ENCODE results near the gene DMRT3. TPM values are rescaled to one million over a fixed set of nuclear protein-coding genes. Genes with fewer than 3 reads are reported as not detected.
"Not testable (repeated sequence)": the region's sequence is repeated elsewhere in the genome, so short reads cannot be mapped to it uniquely, and the experiment has no call there.

Gene DMRT3
- total RNA-seq, 2 experiments from 2014 or later = not detected

- DNase-seq (no peak), ATAC-seq (ENCODE audit: low read depth) (no peak)
- no peaks in the 10 kb centered on the region for H3K9me3 Mint-ChIP-seq
- H3K4me3 Mint-ChIP-seq = peak overlapping the region; percentile 40
- H3K27ac Mint-ChIP-seq = no peak overlapping the region
- H3K36me3 Mint-ChIP-seq = no peaks in the 10 kb centered on the region
- H3K27me3 Mint-ChIP-seq = peaks cover 87% of the 10 kb centered on the region
- POLR2A ChIA-PET = no interaction called here
- H3K4me1 Mint-ChIP-seq = peaks cover 7% of the 10 kb centered on the region
Observed at GRCh38 chr9:974996-975739, 1.3 kb upstream of the DMRT3 start.

- H3K9me3 Mint-ChIP-seq = no peaks in the 10 kb centered on the region
- H3K36me3 Mint-ChIP-seq = no peaks in the 10 kb centered on the region
- POLR2A ChIA-PET = no interaction called here
- peaks cover 87% of the 10 kb centered on the region for H3K27me3 Mint-ChIP-seq
- DNase-seq (no peak), ATAC-seq (ENCODE audit: low read depth) (no peak)
- H3K4me3 Mint-ChIP-seq = peak overlapping the region; percentile 40
- peaks cover 5% of the 10 kb centered on the region for H3K4me1 Mint-ChIP-seq
- H3K27ac Mint-ChIP-seq = peak overlapping the region; percentile 69
Observed at GRCh38 chr9:975740-976257, 656 bp upstream of the DMRT3 start.

GRCh38 chr9:976943-977837 lies 735 bp downstream of the DMRT3 start:
- ATAC-seq (ENCODE audit: low read depth) = no peak
- Mint-ChIP-seq H3K36me3 (no peaks in the 10 kb centered on the region), H3K9me3 (no peaks in the 10 kb centered on the region), H3K27me3 (peaks cover 90% of the 10 kb centered on the region), H3K4me1 (peaks cover 5% of the 10 kb centered on the region), H3K27ac (no peak overlapping the region), H3K4me3 (no peak overlapping the region)
- DNase-seq = peak; percentile 42
- POLR2A ChIA-PET = no interaction called here

GRCh38 chr9:977838-978830 lies 1.7 kb downstream of the DMRT3 start:
- no peak overlapping the region for H3K27ac Mint-ChIP-seq
- no peak overlapping the region for H3K4me3 Mint-ChIP-seq
- no peaks in the 10 kb centered on the region for H3K9me3 Mint-ChIP-seq
- H3K27me3 Mint-ChIP-seq = peaks cover 90% of the 10 kb centered on the region
- POLR2A ChIA-PET = no interaction called here
- ATAC-seq (ENCODE audit: low read depth) (no peak), DNase-seq (no peak)
- H3K4me1 Mint-ChIP-seq = peaks cover 7% of the 10 kb centered on the region
- H3K36me3 Mint-ChIP-seq = no peaks in the 10 kb centered on the region

GRCh38 chr9:979983-980382 lies 3.5 kb downstream of the DMRT3 start:
- no peak for DNase-seq
- Mint-ChIP-seq H3K4me1 (peaks cover 5% of the 10 kb centered on the region), H3K36me3 (no peaks in the 10 kb centered on the region), H3K27me3 (peaks cover 88% of the 10 kb centered on the region), H3K4me3 (no peak overlapping the region), H3K27ac (no peak overlapping the region), H3K9me3 (no peaks in the 10 kb centered on the region)
- ATAC-seq (ENCODE audit: low read depth) = no peak
- POLR2A ChIA-PET = no interaction called here

- H3K4me1 Mint-ChIP-seq = peaks cover 4% of the 10 kb centered on the region
- POLR2A ChIA-PET = no interaction called here
- no peaks in the 10 kb centered on the region for H3K9me3 Mint-ChIP-seq
- H3K4me3 Mint-ChIP-seq = no peak overlapping the region
- peaks cover 86% of the 10 kb centered on the region for H3K27me3 Mint-ChIP-seq
- H3K27ac Mint-ChIP-seq = no peak overlapping the region
- H3K36me3 Mint-ChIP-seq = no peaks in the 10 kb centered on the region
- DNase-seq (no peak), ATAC-seq (ENCODE audit: low read depth) (no peak)
Observed at GRCh38 chr9:980640-981039, 4.2 kb downstream of the DMRT3 start.

- Mint-ChIP-seq H3K4me1 (peaks cover 2% of the 10 kb centered on the region), H3K27me3 (peaks cover 81% of the 10 kb centered on the region), H3K4me3 (no peak overlapping the region), H3K36me3 (no peaks in the 10 kb centered on the region), H3K9me3 (no peaks in the 10 kb centered on the region), H3K27ac (no peak overlapping the region)
- DNase-seq (no peak), ATAC-seq (ENCODE audit: low read depth) (no peak)
- POLR2A ChIA-PET = no interaction called here
Observed at GRCh38 chr9:981491-981898, 5.0 kb downstream of the DMRT3 start.

- Mint-ChIP-seq H3K4me3 (no peak overlapping the region), H3K9me3 (no peaks in the 10 kb centered on the region), H3K36me3 (no peaks in the 10 kb centered on the region), H3K27ac (no peak overlapping the region), H3K27me3 (peaks cover 81% of the 10 kb centered on the region), H3K4me1 (peaks cover 2% of the 10 kb centered on the region)
- POLR2A ChIA-PET = no interaction called here
- ATAC-seq (ENCODE audit: low read depth) (no peak), DNase-seq (no peak)
Observed at GRCh38 chr9:982394-983230, 6.2 kb downstream of the DMRT3 start.

- POLR2A ChIA-PET = no interaction called here
- no peak overlapping the region for H3K4me3 Mint-ChIP-seq
- H3K9me3 Mint-ChIP-seq = no peaks in the 10 kb centered on the region
Observed at GRCh38 chr9:994005-994404, 17.6 kb downstream of the DMRT3 start.

GRCh38 chr9:995192-995591 lies 18.7 kb downstream of the DMRT3 start:
- peaks cover 24% of the 10 kb centered on the region for H3K27me3 Mint-ChIP-seq
- no peaks in the 10 kb centered on the region for H3K36me3 Mint-ChIP-seq
- POLR2A ChIA-PET = no interaction called here
- ATAC-seq (ENCODE audit: low read depth) = no peak
- H3K4me3 Mint-ChIP-seq = no peak overlapping the region
- H3K27ac Mint-ChIP-seq = no peak overlapping the region
- no peaks in the 10 kb centered on the region for H3K9me3 Mint-ChIP-seq
- H3K4me1 Mint-ChIP-seq = peaks cover 7% of the 10 kb centered on the region
- DNase-seq = no peak

More at GRCh38 chr9:994005-994404, 17.6 kb downstream of the DMRT3 start:
- no peaks in the 10 kb centered on the region for H3K36me3 Mint-ChIP-seq
- peaks cover 30% of the 10 kb centered on the region for H3K27me3 Mint-ChIP-seq
- DNase-seq = no peak
- H3K4me1 Mint-ChIP-seq = peaks cover 7% of the 10 kb centered on the region
- no peak overlapping the region for H3K27ac Mint-ChIP-seq
- peak; percentile 50 for ATAC-seq (ENCODE audit: low read depth)

- no peaks in the 10 kb centered on the region for H3K9me3 Mint-ChIP-seq
- H3K4me3 Mint-ChIP-seq = no peak overlapping the region
- peaks cover 21% of the 10 kb centered on the region for H3K27me3 Mint-ChIP-seq
- H3K36me3 Mint-ChIP-seq = no peaks in the 10 kb centered on the region
- DNase-seq = no peak
- H3K27ac Mint-ChIP-seq = no peak overlapping the region
- ATAC-seq (ENCODE audit: low read depth) = no peak
- H3K4me1 Mint-ChIP-seq = peaks cover 7% of the 10 kb centered on the region
- POLR2A ChIA-PET = no interaction called here
Observed at GRCh38 chr9:995781-996180, 19.3 kb downstream of the DMRT3 start.

GRCh38 chr9:998299-999110 lies 22.1 kb downstream of the DMRT3 start:
- H3K27ac Mint-ChIP-seq; H3K36me3 Mint-ChIP-seq; POLR2A ChIA-PET; H3K9me3 Mint-ChIP-seq; H3K4me1 Mint-ChIP-seq; H3K27me3 Mint-ChIP-seq; ATAC-seq (ENCODE audit: low read depth); DNase-seq; H3K4me3 Mint-ChIP-seq: not testable (repeated sequence)
